ENCODE results near the gene GRIN2C.

DNA sequence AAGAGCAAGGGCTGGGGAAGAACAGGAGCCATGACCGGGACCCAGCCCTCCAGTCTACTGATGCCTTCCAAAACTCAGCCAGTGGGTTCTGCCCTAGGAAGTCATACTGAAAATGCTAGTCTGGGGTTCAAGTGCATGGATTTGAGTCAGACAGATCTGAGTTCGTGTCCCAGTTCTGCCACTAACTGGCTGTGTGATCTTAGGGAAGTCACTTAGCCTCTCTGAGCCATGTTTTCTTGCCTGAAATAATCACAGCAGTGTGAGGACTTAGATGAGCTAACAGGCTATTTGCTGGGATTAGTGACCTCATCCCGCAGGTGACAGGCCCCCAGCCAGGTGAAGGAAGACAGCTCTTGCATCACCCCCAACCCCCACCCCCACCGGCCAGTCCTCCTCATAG, 4.4 kb downstream of the GRIN2C start:
- TF ChIP-seq GLIS3 (CRISPR knock-in tag; IDR thresholded peaks at IDR 0.05) = no peak
- TF ChIP-seq ZFP3 (CRISPR knock-in tag; IDR thresholded peaks at IDR 0.05) = no peak
- no peak for TF ChIP-seq TOX (CRISPR knock-in tag; IDR thresholded peaks at IDR 0.05; ENCODE audit: borderline replicate concordance)
- no peak for TF ChIP-seq RARB (CRISPR knock-in tag; IDR thresholded peaks at IDR 0.05)
- TF ChIP-seq, protein P1, sequence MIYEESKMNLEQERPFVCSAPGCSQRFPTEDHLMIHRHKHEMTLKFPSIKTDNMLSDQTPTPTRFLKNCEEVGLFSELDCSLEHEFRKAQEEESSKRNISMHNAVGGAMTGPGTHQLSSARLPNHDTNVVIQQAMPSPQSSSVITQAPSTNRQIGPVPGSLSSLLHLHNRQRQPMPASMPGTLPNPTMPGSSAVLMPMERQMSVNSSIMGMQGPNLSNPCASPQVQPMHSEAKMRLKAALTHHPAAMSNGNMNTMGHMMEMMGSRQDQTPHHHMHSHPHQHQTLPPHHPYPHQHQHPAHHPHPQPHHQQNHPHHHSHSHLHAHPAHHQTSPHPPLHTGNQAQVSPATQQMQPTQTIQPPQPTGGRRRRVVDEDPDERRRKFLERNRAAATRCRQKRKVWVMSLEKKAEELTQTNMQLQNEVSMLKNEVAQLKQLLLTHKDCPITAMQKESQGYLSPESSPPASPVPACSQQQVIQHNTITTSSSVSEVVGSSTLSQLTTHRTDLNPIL (CRISPR knock-in tag; IDR thresholded peaks at IDR 0.05; ENCODE audit: low read depth) = no peak
- no peak for TF ChIP-seq OSR1 (CRISPR knock-in tag; IDR thresholded peaks at IDR 0.05)
- TF ChIP-seq ZFP30 (CRISPR knock-in tag; IDR thresholded peaks at IDR 0.05) = no peak
- no peak for TF ChIP-seq BACH2 (CRISPR knock-in tag; IDR thresholded peaks at IDR 0.05; ENCODE audit: borderline replicate concordance)
- TF ChIP-seq, protein P2, sequence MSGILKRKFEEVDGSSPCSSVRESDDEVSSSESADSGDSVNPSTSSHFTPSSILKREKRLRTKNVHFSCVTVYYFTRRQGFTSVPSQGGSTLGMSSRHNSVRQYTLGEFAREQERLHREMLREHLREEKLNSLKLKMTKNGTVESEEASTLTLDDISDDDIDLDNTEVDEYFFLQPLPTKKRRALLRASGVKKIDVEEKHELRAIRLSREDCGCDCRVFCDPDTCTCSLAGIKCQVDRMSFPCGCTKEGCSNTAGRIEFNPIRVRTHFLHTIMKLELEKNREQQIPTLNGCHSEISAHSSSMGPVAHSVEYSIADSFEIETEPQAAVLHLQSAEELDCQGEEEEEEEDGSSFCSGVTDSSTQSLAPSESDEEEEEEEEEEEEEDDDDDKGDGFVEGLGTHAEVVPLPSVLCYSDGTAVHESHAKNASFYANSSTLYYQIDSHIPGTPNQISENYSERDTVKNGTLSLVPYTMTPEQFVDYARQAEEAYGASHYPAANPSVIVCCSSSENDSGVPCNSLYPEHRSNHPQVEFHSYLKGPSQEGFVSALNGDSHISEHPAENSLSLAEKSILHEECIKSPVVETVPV (CRISPR knock-in tag; IDR thresholded peaks at IDR 0.05) = no peak
- TF ChIP-seq, protein P3, sequence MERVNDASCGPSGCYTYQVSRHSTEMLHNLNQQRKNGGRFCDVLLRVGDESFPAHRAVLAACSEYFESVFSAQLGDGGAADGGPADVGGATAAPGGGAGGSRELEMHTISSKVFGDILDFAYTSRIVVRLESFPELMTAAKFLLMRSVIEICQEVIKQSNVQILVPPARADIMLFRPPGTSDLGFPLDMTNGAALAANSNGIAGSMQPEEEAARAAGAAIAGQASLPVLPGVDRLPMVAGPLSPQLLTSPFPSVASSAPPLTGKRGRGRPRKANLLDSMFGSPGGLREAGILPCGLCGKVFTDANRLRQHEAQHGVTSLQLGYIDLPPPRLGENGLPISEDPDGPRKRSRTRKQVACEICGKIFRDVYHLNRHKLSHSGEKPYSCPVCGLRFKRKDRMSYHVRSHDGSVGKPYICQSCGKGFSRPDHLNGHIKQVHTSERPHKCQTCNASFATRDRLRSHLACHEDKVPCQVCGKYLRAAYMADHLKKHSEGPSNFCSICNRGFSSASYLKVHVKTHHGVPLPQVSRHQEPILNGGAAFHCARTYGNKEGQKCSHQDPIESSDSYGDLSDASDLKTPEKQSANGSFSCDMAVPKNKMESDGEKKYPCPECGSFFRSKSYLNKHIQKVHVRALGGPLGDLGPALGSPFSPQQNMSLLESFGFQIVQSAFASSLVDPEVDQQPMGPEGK (CRISPR knock-in tag; IDR thresholded peaks at IDR 0.05; ENCODE audit: borderline replicate concordance) = no peak
- no peak for TF ChIP-seq ZNF8 (CRISPR knock-in tag; IDR thresholded peaks at IDR 0.05)
